NCI-H2029 treated with DMSO at 0.1 percent for 48 hours (cell line): ENCODE results near the gene SYK.
"Not testable (repeated sequence)": the region's sequence is repeated elsewhere in the genome, so short reads cannot be mapped to it uniquely, and the experiment has no call there.

ENCODE experiments used
- DNase-seq: peaks from one replicate; lab custom pipeline; 2025; lab: John Stamatoyannopoulos, UW

The SYK gene

GRCh38 chr9:90880669-90881068 is 79.0 kb downstream of the SYK start:
- DNase-seq = no peak

- no peak for DNase-seq
These were observed 80.0 kb downstream of the SYK start for GRCh38 chr9:90881648-90882047.

GRCh38 chr9:90882991-90883600 is 81.5 kb downstream of the SYK start:
- no peak for DNase-seq

- no peak for DNase-seq
These were observed 82.0 kb downstream of the SYK start for GRCh38 chr9:90883661-90884060.

- DNase-seq = no peak
These were observed 82.6 kb downstream of the SYK start for GRCh38 chr9:90884178-90884577.

- not testable (repeated sequence) for DNase-seq
These were observed 85.2 kb downstream of the SYK start for GRCh38 chr9:90886868-90887267.

GRCh38 chr9:90888941-90889340 is 87.3 kb downstream of the SYK start:
- DNase-seq = no peak

GRCh38 chr9:90890146-90890810 is 88.7 kb downstream of the SYK start:
- no peak for DNase-seq

GRCh38 chr9:90891308-90892040 is 89.9 kb downstream of the SYK start:
- DNase-seq = peak; percentile 27

GRCh38 chr9:90892918-90893317 is 91.3 kb downstream of the SYK start:
- no peak for DNase-seq

- no peak for DNase-seq
These were observed 92.1 kb downstream of the SYK start for GRCh38 chr9:90893706-90894105.

GRCh38 chr9:90894986-90895687 is 93.5 kb downstream of the SYK start:
- DNase-seq = no peak

GRCh38 chr9:90895786-90896185 is 94.2 kb downstream of the SYK start:
- DNase-seq = no peak

- DNase-seq = no peak
These were observed 94.6 kb downstream of the SYK start for GRCh38 chr9:90896231-90896630.

GRCh38 chr9:90898228-90898627 is 96.6 kb downstream of the SYK start:
- no peak for DNase-seq

GRCh38 chr9:90899287-90899686 is 97.7 kb downstream of the SYK start:
- no peak for DNase-seq

GRCh38 chr9:90900130-90900529 is 98.5 kb downstream of the SYK start:
- DNase-seq = no peak

GRCh38 chr9:90901933-90902332 is 100.3 kb downstream of the SYK start:
- no peak for DNase-seq

- no peak for DNase-seq
These were observed 102.3 kb downstream of the SYK start for GRCh38 chr9:90903766-90904424.

- DNase-seq = peak; percentile 91
These were observed 103.3 kb downstream of the SYK start for GRCh38 chr9:90904706-90905478.

GRCh38 chr9:90905822-90906221 is 104.2 kb downstream of the SYK start:
- no peak for DNase-seq
